ENCODE data around the gene FAM9C. TPM values are rescaled to one million over a fixed set of nuclear protein-coding genes. Genes with fewer than 3 reads are reported as not detected.

FAM9C gene
- total and polyA plus RNA-seq, 2 donors (not counting 1 experiment from before 2014, with no cell fraction given), result not detected

DNA sequence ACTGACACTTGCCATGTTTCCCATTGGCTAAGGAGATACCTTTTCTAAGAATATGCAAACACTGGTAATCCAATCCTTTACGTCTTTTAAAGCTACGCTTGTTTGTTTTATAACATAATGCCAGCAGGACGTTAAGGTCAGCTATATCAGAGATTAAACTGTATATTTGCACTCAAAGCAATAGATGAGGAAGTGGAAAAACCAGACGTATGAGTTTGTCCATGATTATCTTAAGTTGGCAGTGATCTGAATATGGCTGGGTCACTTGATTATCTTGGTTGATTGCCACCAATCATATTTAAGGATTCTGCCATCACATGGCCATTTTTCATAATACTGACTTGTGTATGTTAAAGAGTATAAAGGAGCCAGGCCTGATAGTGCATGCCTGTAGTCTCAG lies 50.1 kb downstream of the FAM9C start:
- POLR2A ChIA-PET, result no interaction called here
- Mint-ChIP-seq H3K4me1 (peaks cover 34% of the 10 kb centered on the region), H3K27me3 (no peaks in the 10 kb centered on the region)

DNA sequence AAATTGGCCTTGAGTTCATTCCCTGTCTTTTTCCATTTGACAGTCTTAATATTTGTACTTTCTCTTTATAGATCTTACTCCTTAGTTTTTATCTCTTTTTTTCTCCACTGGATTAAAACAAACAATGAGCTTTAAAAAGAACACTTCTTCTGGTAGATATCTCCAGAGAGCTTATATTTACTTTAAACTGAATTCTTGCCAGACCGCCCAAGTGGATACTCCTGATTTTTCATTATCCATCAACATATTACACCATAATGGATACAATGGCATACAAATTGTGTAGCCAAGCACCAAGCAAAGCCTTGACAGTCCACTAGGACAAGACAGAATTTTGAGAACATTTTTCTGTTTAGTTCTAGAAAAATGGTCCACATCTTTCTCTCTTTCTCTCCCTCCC lies 50.6 kb downstream of the FAM9C start:
- ChIA-PET POLR2A (no interaction called here), CTCF (interaction anchor here (0.8 kb wide), 1 partner anchor 373 kb away, joined by 3 read pairs; no protein-coding TSS in a partner anchor)
- Histone ChIP-seq H3K4me1 (ENCODE audit: control insufficient read depth in 2 of 2, insufficient read depth in 2 of 2, low read length in 2 of 2) (peaks cover 15 to 21% of the 10 kb centered on the region in 2 donors), H3K27me3 (replicated peaks in 1 of 4; ENCODE audit: control extremely low read depth in 1 of 4, control insufficient read depth in 3 of 4, insufficient read depth in 4 of 4, low read length in 3 of 4) (no peaks in the 10 kb centered on the region), H3K9ac (ENCODE audit: low read length) (no peak overlapping the region), H4K20me1 (ENCODE audit: control insufficient read depth, insufficient read depth, low read length, poor library complexity, severe bottlenecking) (no peaks in the 10 kb centered on the region), H3K9me3 (ENCODE audit: control extremely low read depth in 1 of 3, control insufficient read depth in 2 of 3, insufficient read depth in 1 of 3, low read length in 2 of 3) (no peaks in the 10 kb centered on the region), H2AFZ (ENCODE audit: insufficient read depth, low read depth, low read length, poor library complexity, severe bottlenecking) (no peak overlapping the region), H3K4me2 (replicated peaks; ENCODE audit: low read depth, low read length, poor library complexity, severe bottlenecking) (no peak overlapping the region), H3K4me3 (ENCODE audit: control extremely low read depth in 1 of 5, extremely low read depth in 1 of 5, insufficient read depth in 1 of 5, low read depth in 2 of 5, low read length in 4 of 5) (no peak overlapping the region), H3K27ac (ENCODE audit: low read length in 2 of 2) (no peak overlapping the region), H3K36me3 (replicated peaks in 1 of 2; ENCODE audit: control extremely low read depth in 1 of 2, control insufficient read depth in 1 of 2, extremely low read depth in 1 of 2, insufficient read depth in 2 of 2, low read length in 1 of 2) (no peaks in the 10 kb centered on the region), H3K79me2 (ENCODE audit: control insufficient read depth, insufficient read depth, low read length) (no peaks in the 10 kb centered on the region)
- H3K9me3 Mint-ChIP-seq (ENCODE audit: insufficient read depth), result no peaks in the 10 kb centered on the region
- ATAC-seq (ENCODE audit: low read depth) (no peak), DNase-seq (no peak)
- no peak overlapping the region for H3K27ac Mint-ChIP-seq
- H3K27me3 Mint-ChIP-seq, result no peaks in the 10 kb centered on the region
- no peak overlapping the region for H3K4me3 Mint-ChIP-seq
- intact Hi-C loops (cut with micrococcal nuclease), result no loop called here
- no CpG with 5 or more reads among the region's 1 CpG for WGBS (ENCODE audit: insufficient coverage)
- TF ChIP-seq, protein P1, sequence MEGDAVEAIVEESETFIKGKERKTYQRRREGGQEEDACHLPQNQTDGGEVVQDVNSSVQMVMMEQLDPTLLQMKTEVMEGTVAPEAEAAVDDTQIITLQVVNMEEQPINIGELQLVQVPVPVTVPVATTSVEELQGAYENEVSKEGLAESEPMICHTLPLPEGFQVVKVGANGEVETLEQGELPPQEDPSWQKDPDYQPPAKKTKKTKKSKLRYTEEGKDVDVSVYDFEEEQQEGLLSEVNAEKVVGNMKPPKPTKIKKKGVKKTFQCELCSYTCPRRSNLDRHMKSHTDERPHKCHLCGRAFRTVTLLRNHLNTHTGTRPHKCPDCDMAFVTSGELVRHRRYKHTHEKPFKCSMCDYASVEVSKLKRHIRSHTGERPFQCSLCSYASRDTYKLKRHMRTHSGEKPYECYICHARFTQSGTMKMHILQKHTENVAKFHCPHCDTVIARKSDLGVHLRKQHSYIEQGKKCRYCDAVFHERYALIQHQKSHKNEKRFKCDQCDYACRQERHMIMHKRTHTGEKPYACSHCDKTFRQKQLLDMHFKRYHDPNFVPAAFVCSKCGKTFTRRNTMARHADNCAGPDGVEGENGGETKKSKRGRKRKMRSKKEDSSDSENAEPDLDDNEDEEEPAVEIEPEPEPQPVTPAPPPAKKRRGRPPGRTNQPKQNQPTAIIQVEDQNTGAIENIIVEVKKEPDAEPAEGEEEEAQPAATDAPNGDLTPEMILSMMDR (IDR thresholded peaks at IDR 0.05), result no peak
- TF ChIP-seq EZH2 (IDR thresholded peaks at IDR 0.05; ENCODE audit: borderline replicate concordance, insufficient read depth, low read depth, low read length, poor library complexity, severe bottlenecking), result no peak
- peaks cover 33% of the 10 kb centered on the region for H3K4me1 Mint-ChIP-seq

More for the DNA sequence above, 50.1 kb downstream of the FAM9C start:
- intact Hi-C loops (cut with micrococcal nuclease), result no loop called here
- H3K27ac ChIP-seq (ENCODE audit: low read length in 2 of 2), result no peak overlapping the region
- Mint-ChIP-seq H3K4me3 (no peak overlapping the region), H3K9me3 (ENCODE audit: insufficient read depth) (no peaks in the 10 kb centered on the region), H3K27ac (no peak overlapping the region)
- no peak overlapping the region for H3K4me3 ChIP-seq (ENCODE audit: control extremely low read depth in 1 of 5, extremely low read depth in 1 of 5, insufficient read depth in 1 of 5, low read depth in 2 of 5, low read length in 4 of 5)
- no peaks in the 10 kb centered on the region for H3K36me3 ChIP-seq (replicated peaks in 1 of 2; ENCODE audit: control extremely low read depth in 1 of 2, control insufficient read depth in 1 of 2, extremely low read depth in 1 of 2, insufficient read depth in 2 of 2, low read length in 1 of 2)
- peaks cover 20 to 26% of the 10 kb centered on the region in 2 donors for H3K4me1 ChIP-seq (ENCODE audit: control insufficient read depth in 2 of 2, insufficient read depth in 2 of 2, low read length in 2 of 2)
- H3K4me2 ChIP-seq (replicated peaks; ENCODE audit: low read depth, low read length, poor library complexity, severe bottlenecking), result no peak overlapping the region
- TF ChIP-seq, protein P1 (IDR thresholded peaks at IDR 0.05), result no peak
- no peak for TF ChIP-seq EZH2 (IDR thresholded peaks at IDR 0.05; ENCODE audit: borderline replicate concordance, insufficient read depth, low read depth, low read length, poor library complexity, severe bottlenecking)
- no CpG with 5 or more reads among the region's 4 CpGs for WGBS (ENCODE audit: insufficient coverage)
- H3K27me3 ChIP-seq (replicated peaks in 1 of 4; ENCODE audit: control extremely low read depth in 1 of 4, control insufficient read depth in 3 of 4, insufficient read depth in 4 of 4, low read length in 3 of 4), result no peaks in the 10 kb centered on the region
- CTCF ChIA-PET, result no interaction called here
- H2AFZ ChIP-seq (ENCODE audit: insufficient read depth, low read depth, low read length, poor library complexity, severe bottlenecking), result no peak overlapping the region
- DNase-seq (no peak), ATAC-seq (ENCODE audit: low read depth) (no peak)
- no peaks in the 10 kb centered on the region for H4K20me1 ChIP-seq (ENCODE audit: control insufficient read depth, insufficient read depth, low read length, poor library complexity, severe bottlenecking)
- H3K79me2 ChIP-seq (ENCODE audit: control insufficient read depth, insufficient read depth, low read length), result no peaks in the 10 kb centered on the region
- no peak overlapping the region for H3K9ac ChIP-seq (ENCODE audit: low read length)
- H3K9me3 ChIP-seq (ENCODE audit: control extremely low read depth in 1 of 3, control insufficient read depth in 2 of 3, insufficient read depth in 1 of 3, low read length in 2 of 3), result no peaks in the 10 kb centered on the region

Data from B cell (primary cell).